Keratinocyte (primary cell): ENCODE measurements around the gene GBX2.

Experiments
- EZH2 ChIP-seq: IDR thresholded peaks from one replicate; pipeline ENCODE4 v1.6.1; 2012; ENCODE audit warnings: inconsistent platforms, mild to moderate bottlenecking, low read length, moderate library complexity
- TF ChIP-seq, protein P1 (sequence below), 3 experiments: IDR thresholded peaks in 1 of 3; conservative IDR thresholded peaks in 1 of 3; optimal IDR thresholded peaks in 1 of 3; 2 replicates in 2 of 3; 3 replicates in 1 of 3; pipeline versions ENCODE3 to v1.5.1; 2011; ENCODE audit warnings: low read length in 3 of 3, mild to moderate bottlenecking in 3 of 3, moderate library complexity in 2 of 3, control low read depth in 1 of 3, inconsistent platforms in 1 of 3; ENCODE audit not compliant: insufficient read depth in 2 of 3; ENCODE audit errors: extremely low read depth in 1 of 3

DNA sequence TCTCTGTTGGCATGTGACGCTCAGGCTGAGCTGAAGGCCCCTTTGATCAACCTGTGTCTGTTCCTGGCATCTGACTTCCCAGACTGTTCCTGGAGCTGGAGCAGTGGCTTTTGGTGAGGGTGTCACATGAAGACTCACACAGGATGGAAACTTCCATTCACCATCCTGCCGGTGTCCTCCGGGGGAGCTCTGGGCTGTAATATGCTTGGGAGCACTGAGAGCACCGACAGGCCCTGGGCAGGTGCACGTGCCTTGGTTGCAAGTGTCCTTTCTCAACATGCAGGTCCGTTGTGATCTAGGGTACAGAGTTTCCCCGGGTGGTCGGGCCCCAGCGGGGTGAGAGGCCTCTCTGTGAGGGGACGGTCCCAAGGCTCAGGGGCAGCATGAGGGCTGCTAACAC is 24.8 kb upstream of the GBX2 start:
- TF ChIP-seq, protein P1, sequence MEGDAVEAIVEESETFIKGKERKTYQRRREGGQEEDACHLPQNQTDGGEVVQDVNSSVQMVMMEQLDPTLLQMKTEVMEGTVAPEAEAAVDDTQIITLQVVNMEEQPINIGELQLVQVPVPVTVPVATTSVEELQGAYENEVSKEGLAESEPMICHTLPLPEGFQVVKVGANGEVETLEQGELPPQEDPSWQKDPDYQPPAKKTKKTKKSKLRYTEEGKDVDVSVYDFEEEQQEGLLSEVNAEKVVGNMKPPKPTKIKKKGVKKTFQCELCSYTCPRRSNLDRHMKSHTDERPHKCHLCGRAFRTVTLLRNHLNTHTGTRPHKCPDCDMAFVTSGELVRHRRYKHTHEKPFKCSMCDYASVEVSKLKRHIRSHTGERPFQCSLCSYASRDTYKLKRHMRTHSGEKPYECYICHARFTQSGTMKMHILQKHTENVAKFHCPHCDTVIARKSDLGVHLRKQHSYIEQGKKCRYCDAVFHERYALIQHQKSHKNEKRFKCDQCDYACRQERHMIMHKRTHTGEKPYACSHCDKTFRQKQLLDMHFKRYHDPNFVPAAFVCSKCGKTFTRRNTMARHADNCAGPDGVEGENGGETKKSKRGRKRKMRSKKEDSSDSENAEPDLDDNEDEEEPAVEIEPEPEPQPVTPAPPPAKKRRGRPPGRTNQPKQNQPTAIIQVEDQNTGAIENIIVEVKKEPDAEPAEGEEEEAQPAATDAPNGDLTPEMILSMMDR (optimal IDR thresholded peaks at IDR 0.05 in 1 of 3, IDR thresholded peaks at IDR 0.05 in 1 of 3, conservative IDR thresholded peaks at IDR 0.05 in 1 of 3; ENCODE audit: extremely low read depth in 1 of 3, insufficient read depth in 2 of 3, low read length in 3 of 3), result no peak
- no peak for TF ChIP-seq EZH2
